Measurements from ENCODE around the gene TRIO.

GRCh38 chr5:14146725-14147124 lies 3.6 kb downstream of the TRIO start:
- no peak for TF ChIP-seq CTCF (optimal IDR thresholded peaks at IDR 0.05 in 1 of 3, IDR thresholded peaks at IDR 0.05 in 1 of 3, conservative IDR thresholded peaks at IDR 0.05 in 1 of 3; ENCODE audit: extremely low read depth in 1 of 3, insufficient read depth in 2 of 3, low read length in 3 of 3)
- TF ChIP-seq EZH2 (IDR thresholded peaks at IDR 0.05; ENCODE audit: low read length), result no peak

Data from keratinocyte (primary cell).